ENCODE results near the gene VARS1. TPM values are rescaled to one million over a fixed set of nuclear protein-coding genes. Genes with fewer than 3 reads are reported as not detected.
"Not testable (repeated sequence)": the region's sequence is repeated elsewhere in the genome, so short reads cannot be mapped to it uniquely, and the experiment has no call there.

The VARS1 gene
- total and polyA plus RNA-seq, 10 donors: 31.1 to 97.3 (median 49.4) TPM

DNA sequence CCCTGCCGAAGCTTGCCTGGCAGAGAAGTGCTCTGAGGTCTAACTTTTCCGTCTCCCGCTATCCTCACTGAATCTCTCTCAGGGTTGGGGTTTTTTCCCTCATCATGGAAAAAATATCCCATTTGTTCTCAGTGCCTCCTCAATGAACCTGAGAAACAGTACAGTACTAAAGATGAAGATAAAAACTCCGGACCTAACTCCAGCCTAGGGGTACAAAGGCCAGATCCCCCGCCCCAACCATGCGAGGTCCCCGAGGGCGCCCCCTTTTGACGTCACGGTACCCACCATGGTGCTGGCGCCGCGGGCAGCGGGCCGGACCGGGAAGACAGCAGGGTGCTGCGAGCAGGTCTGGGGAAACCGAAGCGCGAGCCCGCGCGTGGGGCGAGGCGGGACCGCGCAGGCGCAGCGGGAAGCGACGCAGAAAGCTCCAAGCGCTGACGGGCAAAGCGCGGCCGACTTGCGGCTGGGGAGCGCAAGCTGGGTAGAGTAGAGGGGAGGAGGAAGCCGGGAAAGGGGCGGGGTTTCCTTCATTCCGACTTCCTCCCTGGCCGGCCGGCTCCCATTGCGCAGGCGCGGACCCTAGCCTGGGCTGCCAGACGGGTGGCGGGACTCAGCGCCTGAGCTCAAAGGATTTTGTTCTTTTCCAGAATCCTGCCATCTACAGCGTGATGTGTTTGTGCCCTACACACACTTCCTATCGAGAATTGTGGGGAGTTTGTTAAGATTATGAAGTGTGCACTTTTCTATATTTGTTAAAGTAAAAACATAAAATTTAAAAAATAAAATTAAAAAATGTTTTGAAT, 11.1 kb upstream of the VARS1 start, which contains the start of gene LSM2:
Gene LSM2 (minus strand): TSS at position 497 of the 803 bp plus-strand sequence. CDS start 209 bp downstream, at position 288.
- Histone ChIP-seq H3K27me3 (replicated peaks in 1 of 7) (no peaks in the 10 kb centered on the region), H3K4me3 (peak within 1 kb of the TSS; percentile 45 to 78 (median 52)), H3K27ac (peak within 1 kb of the TSS; percentile 83 to 98 (median 96)), H3K9me3 (no peaks in the 10 kb centered on the region), H3K4me1 (peaks cover 11 to 51% (median 30%) of the 10 kb centered on the region in 6 donors), H3K36me3 (peaks cover 0 to 46% (median 14%) of the 10 kb centered on the region in 6 donors)
- TF ChIP-seq, protein P1, sequence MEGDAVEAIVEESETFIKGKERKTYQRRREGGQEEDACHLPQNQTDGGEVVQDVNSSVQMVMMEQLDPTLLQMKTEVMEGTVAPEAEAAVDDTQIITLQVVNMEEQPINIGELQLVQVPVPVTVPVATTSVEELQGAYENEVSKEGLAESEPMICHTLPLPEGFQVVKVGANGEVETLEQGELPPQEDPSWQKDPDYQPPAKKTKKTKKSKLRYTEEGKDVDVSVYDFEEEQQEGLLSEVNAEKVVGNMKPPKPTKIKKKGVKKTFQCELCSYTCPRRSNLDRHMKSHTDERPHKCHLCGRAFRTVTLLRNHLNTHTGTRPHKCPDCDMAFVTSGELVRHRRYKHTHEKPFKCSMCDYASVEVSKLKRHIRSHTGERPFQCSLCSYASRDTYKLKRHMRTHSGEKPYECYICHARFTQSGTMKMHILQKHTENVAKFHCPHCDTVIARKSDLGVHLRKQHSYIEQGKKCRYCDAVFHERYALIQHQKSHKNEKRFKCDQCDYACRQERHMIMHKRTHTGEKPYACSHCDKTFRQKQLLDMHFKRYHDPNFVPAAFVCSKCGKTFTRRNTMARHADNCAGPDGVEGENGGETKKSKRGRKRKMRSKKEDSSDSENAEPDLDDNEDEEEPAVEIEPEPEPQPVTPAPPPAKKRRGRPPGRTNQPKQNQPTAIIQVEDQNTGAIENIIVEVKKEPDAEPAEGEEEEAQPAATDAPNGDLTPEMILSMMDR (IDR thresholded peaks at IDR 0.05 in 8 of 11, conservative IDR thresholded peaks at IDR 0.05 in 3 of 11): peak in 8 of 11 experiments; percentile 12 to 59 (median 39)
- TF ChIP-seq POLR2A (IDR thresholded peaks at IDR 0.05): peak; percentile 10 to 69 (median 51)
- peak; percentile 97 to 98 (median 98) for TF ChIP-seq POLR2AphosphoS5 (IDR thresholded peaks at IDR 0.05)
- 0 to 1% (median 1%) methylated on average over 48 to 51 of the region's 51 CpGs for WGBS, 5 donors
- DNase-seq: peak; percentile 99
- intact Hi-C loops (cut with DNase I; ENCODE audit: low total_unique reads): no loop called here

DNA sequence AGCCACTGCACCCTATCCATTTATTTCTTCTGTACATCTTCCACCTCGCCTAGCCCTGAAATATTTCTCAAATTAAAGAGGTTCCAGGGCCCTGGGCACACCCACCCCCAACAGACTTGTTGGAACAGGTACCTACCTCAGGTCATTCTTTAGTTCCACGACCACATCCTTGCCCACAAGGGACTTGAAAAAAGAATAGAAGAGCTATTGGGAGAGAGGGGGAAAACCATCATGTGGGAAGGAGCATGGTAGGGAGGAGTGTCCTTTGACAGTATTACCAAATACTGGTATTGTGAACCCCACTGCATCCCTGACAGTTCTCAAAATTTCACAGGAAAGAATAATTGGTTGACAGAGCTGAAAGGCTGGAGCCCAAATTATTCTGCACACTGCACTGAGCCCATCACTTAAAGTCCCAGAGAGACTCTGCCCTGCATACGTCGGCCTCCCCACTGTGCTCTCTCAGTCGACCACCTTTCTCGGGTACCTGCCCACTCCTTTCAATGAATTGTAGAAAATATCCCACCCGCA, 10.5 kb upstream of the VARS1 start:
- Histone ChIP-seq H3K4me1 (peaks cover 11 to 51% (median 30%) of the 10 kb centered on the region in 6 donors), H3K36me3 (peaks cover 0 to 47% (median 15%) of the 10 kb centered on the region in 6 donors), H3K27me3 (replicated peaks in 1 of 7) (no peaks in the 10 kb centered on the region), H3K4me3 (peak overlapping the region; percentile 45 to 78 (median 52)), H3K9me3 (no peaks in the 10 kb centered on the region), H3K27ac (peak overlapping the region; percentile 83 to 98 (median 96))
- 13 to 16% (median 15%) methylated on average over 7 of the region's 7 CpGs for whole genome bisulfite sequencing, 5 donors
- TF ChIP-seq POLR2A (IDR thresholded peaks at IDR 0.05) (no peak), POLR2AphosphoS5 (IDR thresholded peaks at IDR 0.05) (no peak)
- TF ChIP-seq, protein P1 (IDR thresholded peaks at IDR 0.05 in 8 of 11, conservative IDR thresholded peaks at IDR 0.05 in 3 of 11): no peak
- intact Hi-C loops (cut with DNase I; ENCODE audit: low total_unique reads): no loop called here
- DNase-seq: peak; percentile 74

- H3K9me3 ChIP-seq; H3K4me3 ChIP-seq; H3K27ac ChIP-seq; intact Hi-C loops (cut with DNase I; ENCODE audit: low total_unique reads); H3K27me3 ChIP-seq (replicated peaks in 1 of 7): not testable (repeated sequence)
- Histone ChIP-seq H3K36me3 (peaks cover 0 to 36% (median 14%) of the 10 kb centered on the region in 6 donors), H3K4me1 (peaks cover 17 to 65% (median 39%) of the 10 kb centered on the region in 6 donors)
- WGBS, 5 donors: 93 to 99% (median 95%) methylated on average over 8 of the region's 8 CpGs
- DNase-seq: peak; percentile 25
Measured at GRCh38 chr6:31801031-31801927, 5.7 kb upstream of the VARS1 start.

- H3K4me3 ChIP-seq: no peak overlapping the region
- no peaks in the 10 kb centered on the region for H3K9me3 ChIP-seq
- H3K27ac ChIP-seq: no peak overlapping the region
- H3K27me3 ChIP-seq (replicated peaks in 1 of 7): no peaks in the 10 kb centered on the region
- peaks cover 10 to 60% (median 33%) of the 10 kb centered on the region in 6 donors for H3K4me1 ChIP-seq
- H3K36me3 ChIP-seq: peaks cover 0 to 36% (median 14%) of the 10 kb centered on the region in 6 donors
- intact Hi-C loops (cut with DNase I; ENCODE audit: low total_unique reads): loop anchor here (10.0 kb wide), 1 partner anchor 65 kb away; the partner anchor contains the start of gene CLIC1
- peak; percentile 43 for DNase-seq
- 91 to 96% (median 94%) methylated on average over 12 of the region's 12 CpGs for whole genome bisulfite sequencing, 5 donors
- TF ChIP-seq POLR2A (IDR thresholded peaks at IDR 0.05): no peak
- TF ChIP-seq POLR2AphosphoS5 (IDR thresholded peaks at IDR 0.05): no peak
- TF ChIP-seq, protein P1 (IDR thresholded peaks at IDR 0.05 in 8 of 11, conservative IDR thresholded peaks at IDR 0.05 in 3 of 11): no peak
Measured at GRCh38 chr6:31799781-31800180, 4.2 kb upstream of the VARS1 start.
